AG04449 (cell line): ENCODE results near the gene ADGRF5.

Experiments
- CTCF ChIA-PET: fragments of 350-600 bp; formaldehyde crosslinking; extraction: SDS; loops from one replicate; lab custom pipeline; 2021; ENCODE audit warnings: antibody characterized with exemption; lab: Yijun Ruan, JAX
- POLR2A ChIA-PET: fragments of 400-600, 350-600 bp; formaldehyde crosslinking; extraction: SDS; loops from one replicate; lab custom pipeline; 2020; ENCODE audit warnings: antibody characterized with exemption, inconsistent platforms; lab: Yijun Ruan, JAX
- DNase-seq: peaks from one replicate; pipeline ENCODE4 v3.0.0-alpha.2; 2010; ENCODE audit warnings: low read depth, low spot score
- H3K4me3 ChIP-seq: 2 replicates; pipeline ENCODE4 v1.5.1; 2011; ENCODE audit warnings: low read depth, mild to moderate bottlenecking, control low read depth, low read length
- TF ChIP-seq, protein P1 (sequence below): IDR thresholded peaks from one replicate; pipeline ENCODE4 v1.5.1; 2011; ENCODE audit warnings: mild to moderate bottlenecking, moderate library complexity, low read length, control low read depth, inconsistent platforms; ENCODE audit not compliant: insufficient read depth; ENCODE audit errors: missing control alignments

The ADGRF5 gene

DNA sequence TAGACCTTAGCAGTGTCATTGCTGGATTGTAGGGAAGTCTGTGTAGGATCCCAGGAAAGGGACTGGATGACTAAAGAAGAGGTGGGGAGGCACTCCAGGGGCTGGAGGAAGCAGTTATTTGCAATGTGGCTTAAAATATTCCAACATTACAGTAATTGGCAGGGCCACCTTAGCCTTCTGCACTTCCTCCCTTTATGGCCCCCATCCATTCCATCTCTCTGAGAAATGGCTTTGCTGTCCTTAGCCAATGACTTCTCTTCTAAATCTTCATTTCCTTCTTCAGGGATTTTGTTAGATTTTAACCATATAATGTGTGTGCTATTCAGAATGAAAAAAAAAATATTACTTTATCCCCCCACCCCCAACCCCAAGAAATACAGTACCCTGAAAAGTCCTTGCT is 6.4 kb downstream of the ADGRF5 start:
- CTCF ChIA-PET, result no interaction called here
- no peak overlapping the region for H3K4me3 ChIP-seq
- POLR2A ChIA-PET, result no interaction called here
- DNase-seq, result no peak
- TF ChIP-seq, protein P1, sequence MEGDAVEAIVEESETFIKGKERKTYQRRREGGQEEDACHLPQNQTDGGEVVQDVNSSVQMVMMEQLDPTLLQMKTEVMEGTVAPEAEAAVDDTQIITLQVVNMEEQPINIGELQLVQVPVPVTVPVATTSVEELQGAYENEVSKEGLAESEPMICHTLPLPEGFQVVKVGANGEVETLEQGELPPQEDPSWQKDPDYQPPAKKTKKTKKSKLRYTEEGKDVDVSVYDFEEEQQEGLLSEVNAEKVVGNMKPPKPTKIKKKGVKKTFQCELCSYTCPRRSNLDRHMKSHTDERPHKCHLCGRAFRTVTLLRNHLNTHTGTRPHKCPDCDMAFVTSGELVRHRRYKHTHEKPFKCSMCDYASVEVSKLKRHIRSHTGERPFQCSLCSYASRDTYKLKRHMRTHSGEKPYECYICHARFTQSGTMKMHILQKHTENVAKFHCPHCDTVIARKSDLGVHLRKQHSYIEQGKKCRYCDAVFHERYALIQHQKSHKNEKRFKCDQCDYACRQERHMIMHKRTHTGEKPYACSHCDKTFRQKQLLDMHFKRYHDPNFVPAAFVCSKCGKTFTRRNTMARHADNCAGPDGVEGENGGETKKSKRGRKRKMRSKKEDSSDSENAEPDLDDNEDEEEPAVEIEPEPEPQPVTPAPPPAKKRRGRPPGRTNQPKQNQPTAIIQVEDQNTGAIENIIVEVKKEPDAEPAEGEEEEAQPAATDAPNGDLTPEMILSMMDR, result no peak

GRCh38 chr6:46914279-46914810 is 7.4 kb downstream of the ADGRF5 start:
- CTCF ChIA-PET, result no interaction called here
- no peak overlapping the region for H3K4me3 ChIP-seq
- POLR2A ChIA-PET, result no interaction called here
- no peak for DNase-seq
- TF ChIP-seq, protein P1, result no peak

DNA sequence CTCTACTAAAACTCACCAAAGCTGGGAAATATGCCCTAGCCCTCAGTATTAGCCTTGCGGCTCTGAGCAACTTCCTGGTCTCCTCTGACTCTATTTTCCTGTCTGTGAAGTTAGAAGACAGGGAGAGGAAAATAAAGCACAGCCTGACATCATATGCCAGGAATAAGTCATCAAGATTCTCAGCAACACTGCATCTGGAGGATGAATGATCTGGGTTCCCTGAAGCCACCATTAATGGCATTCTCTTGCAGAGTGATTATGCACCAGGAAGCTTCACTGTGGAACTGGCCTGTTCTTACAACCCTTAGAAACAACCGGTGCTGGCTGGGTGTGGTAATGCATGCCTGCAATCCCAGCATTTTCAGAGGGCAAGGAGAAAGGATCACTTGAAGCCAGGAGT is 12.4 kb downstream of the ADGRF5 start:
- POLR2A ChIA-PET, result no interaction called here

GRCh38 chr6:46906776-46907175 is 15.0 kb downstream of the ADGRF5 start:
- no peak overlapping the region for H3K4me3 ChIP-seq
- TF ChIP-seq, protein P1, result no peak
- no peak for DNase-seq
- POLR2A ChIA-PET, result no interaction called here
- CTCF ChIA-PET, result no interaction called here

More for the DNA sequence above, 12.4 kb downstream of the ADGRF5 start:
- CTCF ChIA-PET, result no interaction called here
- no peak for DNase-seq
- no peak overlapping the region for H3K4me3 ChIP-seq
- TF ChIP-seq, protein P1, result no peak

DNA sequence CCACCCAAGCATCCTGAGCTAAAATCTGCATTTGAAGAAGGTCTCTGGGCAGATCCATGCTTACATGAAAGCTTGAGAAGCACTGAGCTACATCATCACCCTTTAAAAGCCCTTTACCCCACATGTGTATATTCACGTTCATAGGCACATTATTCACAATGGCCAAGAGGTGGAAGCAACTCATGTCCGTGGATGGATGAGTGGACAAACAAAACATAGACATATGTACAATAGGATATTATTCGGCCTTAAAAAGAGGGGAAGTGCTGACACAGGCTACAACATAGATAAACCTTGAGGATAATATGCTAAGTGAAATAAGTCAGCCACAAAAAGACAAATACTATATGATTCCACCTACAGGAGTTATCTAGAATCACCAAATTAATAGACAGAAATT is 17.6 kb downstream of the ADGRF5 start:
- TF ChIP-seq, protein P1, result no peak
- POLR2A ChIA-PET, result no interaction called here
- no peak for DNase-seq
- no peak overlapping the region for H3K4me3 ChIP-seq
- CTCF ChIA-PET, result no interaction called here

- no peak for DNase-seq
- ChIA-PET POLR2A (no interaction called here), CTCF (no interaction called here)
- no peak overlapping the region for H3K4me3 ChIP-seq
- TF ChIP-seq, protein P1, result no peak
These were observed 18.6 kb downstream of the ADGRF5 start for GRCh38 chr6:46903175-46903574.
